ENCODE data around the gene POLR3GL.

DNA sequence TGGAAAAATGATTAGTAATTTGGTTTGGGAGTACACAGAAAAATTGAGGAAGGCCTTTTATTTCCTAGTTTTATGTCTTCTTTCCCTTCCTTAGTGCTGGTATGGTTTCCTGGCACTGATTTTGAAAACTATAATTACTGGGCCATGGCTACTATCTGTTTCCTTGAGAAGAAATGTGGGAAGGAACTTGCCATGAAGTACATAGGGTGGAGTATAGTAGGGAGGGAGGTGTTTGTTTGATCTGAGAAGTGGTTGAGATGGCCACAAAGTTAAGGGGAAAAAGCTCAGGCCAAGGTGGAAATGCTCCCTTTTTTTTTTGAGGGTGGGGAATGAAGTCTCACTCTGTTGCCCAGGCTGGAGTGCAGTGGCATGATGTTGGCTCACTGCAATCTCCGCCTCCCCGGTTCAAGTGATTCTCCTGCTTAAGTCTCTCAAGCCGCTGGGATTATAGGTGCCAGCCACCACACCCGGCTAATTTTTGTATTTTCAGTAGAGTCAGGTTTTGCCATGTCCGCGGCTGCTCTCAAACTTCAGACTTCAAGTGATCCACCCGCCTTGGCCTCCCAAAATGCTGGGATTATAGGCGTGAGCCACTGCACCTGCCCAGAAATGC, 45.7 kb downstream of the POLR3GL start:
- TF ChIP-seq, protein P1, sequence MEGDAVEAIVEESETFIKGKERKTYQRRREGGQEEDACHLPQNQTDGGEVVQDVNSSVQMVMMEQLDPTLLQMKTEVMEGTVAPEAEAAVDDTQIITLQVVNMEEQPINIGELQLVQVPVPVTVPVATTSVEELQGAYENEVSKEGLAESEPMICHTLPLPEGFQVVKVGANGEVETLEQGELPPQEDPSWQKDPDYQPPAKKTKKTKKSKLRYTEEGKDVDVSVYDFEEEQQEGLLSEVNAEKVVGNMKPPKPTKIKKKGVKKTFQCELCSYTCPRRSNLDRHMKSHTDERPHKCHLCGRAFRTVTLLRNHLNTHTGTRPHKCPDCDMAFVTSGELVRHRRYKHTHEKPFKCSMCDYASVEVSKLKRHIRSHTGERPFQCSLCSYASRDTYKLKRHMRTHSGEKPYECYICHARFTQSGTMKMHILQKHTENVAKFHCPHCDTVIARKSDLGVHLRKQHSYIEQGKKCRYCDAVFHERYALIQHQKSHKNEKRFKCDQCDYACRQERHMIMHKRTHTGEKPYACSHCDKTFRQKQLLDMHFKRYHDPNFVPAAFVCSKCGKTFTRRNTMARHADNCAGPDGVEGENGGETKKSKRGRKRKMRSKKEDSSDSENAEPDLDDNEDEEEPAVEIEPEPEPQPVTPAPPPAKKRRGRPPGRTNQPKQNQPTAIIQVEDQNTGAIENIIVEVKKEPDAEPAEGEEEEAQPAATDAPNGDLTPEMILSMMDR (conservative IDR thresholded peaks at IDR 0.05): no peak
- no peak for TF ChIP-seq ZFX (IDR thresholded peaks at IDR 0.05)

Data from C4-2B (cell line).